ENCODE results near the gene CGRRF1.

CGRRF1 gene

DNA sequence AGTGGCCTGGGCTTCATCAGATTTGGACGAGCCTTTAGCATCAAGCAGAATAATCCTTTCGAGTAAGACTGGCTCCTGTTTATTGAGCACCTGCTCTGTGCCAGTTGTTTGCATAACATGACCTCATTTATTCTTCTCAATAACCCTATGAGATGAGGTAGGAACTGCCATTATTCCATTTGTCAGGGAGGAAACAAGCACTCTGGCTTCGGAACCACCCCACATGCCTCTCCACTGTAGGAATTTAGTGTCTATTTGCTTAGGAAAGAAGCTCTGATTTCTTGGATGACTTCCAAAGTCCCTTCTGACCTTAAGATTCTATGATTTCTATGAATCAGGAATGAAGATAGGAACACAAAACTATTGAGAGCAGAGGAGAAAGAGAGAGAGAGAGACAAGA, 68.3 kb downstream of the CGRRF1 start:
- DNase-seq (ENCODE audit: low spot score) = no peak

DNA sequence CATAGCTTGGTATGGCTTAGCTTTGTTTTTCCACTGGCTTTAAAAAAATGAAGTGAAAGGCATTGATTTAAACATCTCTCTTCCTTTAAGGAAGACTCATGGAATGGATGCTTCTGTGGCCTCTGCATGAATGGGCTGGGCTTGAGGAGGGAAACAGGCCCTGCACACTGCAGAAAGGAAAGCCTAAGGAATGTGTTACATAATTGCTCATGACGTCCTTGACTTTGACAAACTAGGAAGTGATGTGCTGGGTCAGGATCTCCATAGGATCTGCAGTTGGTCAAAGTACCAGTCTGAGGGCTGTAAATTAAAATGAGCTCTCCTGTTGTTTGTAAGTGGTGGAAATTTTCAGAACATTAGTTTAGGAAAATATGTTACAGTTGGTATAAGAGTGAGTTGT, 69.9 kb downstream of the CGRRF1 start:
- no peak for DNase-seq (ENCODE audit: low spot score)

DNA sequence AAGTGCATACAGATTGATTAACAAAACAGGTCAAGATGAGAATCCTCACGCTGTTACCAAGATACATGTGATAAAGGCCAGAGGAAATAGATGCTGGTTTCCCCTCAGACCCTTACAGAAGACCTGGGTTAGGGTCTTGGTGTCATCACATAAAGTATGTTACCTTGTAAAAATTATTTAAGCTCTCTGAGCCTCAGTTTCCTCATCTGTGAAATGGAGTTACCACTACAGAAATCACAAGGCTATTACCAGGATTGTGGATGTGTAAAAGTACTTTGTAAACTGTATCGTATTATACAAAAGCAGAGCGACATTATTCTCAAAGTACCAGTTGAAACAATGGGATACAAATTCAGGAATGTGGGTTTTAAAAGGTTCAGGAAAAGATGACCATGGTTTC, 71.2 kb downstream of the CGRRF1 start:
- DNase-seq (ENCODE audit: low spot score) = no peak

DNA sequence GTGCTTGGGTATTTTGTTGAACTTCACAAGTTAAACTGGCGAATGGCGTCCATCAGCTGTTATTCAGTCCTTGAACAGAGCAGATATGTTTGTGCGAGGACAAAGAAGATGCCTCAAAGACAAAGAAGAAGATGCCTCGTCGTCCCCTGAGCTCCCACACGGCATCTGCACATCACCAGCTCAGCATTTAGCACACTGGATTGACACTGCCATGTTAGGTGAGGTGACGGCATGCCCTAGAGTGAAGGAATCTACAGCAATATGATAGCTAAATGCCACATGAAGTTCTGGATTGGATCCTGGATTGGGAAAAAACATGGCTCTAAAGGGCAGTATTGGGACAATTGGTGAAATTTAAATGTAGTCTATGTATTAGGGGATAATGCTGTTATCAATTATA, 72.6 kb downstream of the CGRRF1 start:
- no peak for DNase-seq (ENCODE audit: low spot score)

DNA sequence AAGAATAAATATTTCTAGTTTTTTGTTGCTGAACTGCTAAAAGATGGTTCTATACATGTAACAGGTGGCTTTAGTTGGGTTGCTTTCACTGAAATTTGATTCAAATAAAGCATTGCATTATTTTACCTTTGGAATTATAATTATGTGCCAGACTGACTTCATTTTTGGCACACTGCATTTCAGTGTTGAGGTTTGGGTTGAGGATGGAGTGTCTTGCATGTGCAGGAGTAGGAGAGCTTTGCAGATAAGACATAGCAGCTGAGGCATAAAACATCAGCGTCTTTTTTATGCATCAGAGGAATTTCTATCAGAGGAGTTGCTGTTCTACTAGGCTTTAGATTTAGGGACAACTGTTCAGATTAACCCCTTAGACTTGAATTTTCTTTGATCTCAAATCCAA, 74.4 kb downstream of the CGRRF1 start:
- no peak for DNase-seq (ENCODE audit: low spot score)

DNA sequence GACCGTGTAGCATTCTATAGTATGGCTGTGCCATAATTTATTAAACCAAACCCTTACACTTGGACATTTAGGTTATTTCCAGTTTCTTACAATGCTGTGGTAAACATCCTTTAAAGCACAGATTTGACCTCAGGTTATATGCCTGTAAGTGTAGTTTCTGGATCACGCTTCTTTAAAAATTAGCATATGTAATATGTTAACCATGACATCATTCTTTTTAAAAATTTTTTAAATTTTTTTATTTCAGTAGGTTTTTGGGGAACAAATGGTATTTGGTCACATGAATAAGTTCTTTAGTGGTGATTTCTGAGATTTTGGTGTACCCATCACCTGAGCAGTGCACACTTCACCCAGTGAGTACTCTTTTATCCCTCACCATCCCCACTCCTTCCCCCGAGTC, 75.5 kb downstream of the CGRRF1 start:
- DNase-seq (ENCODE audit: low spot score) = no peak
